Spleen (tissue), 11 donors: Measurements from ENCODE around the gene ZNF385B. TPM values are rescaled to one million over a fixed set of nuclear protein-coding genes. Genes with fewer than 3 reads are reported as not detected.

ENCODE experiments used
- DNase-seq: peaks from one replicate; pipeline ENCODE4 v3.0.0-alpha.2; 2020
- H3K27ac ChIP-seq, 8 donors: fragments of 200-600 bp; sonication (generic) in 7 of 8; 1 replicate in 4 of 8; 2 replicates in 4 of 8; pipeline versions ENCODE4 v1.5.0 to v1.8.0; 2016 to 2021; ENCODE audit warnings: inconsistent platforms in 4 of 8, mild to moderate bottlenecking in 4 of 8, moderate library complexity in 1 of 8
- H3K27me3 ChIP-seq, 7 donors: fragments of 200-600 bp; sonication (generic) in 6 of 7; replicated peaks in 1 of 7; 1 replicate in 4 of 7; 2 replicates in 3 of 7; pipeline versions ENCODE4 v1.5.0 to v1.8.0; 2016 to 2021; ENCODE audit warnings: inconsistent platforms in 3 of 7, mild to moderate bottlenecking in 1 of 7
- H3K36me3 ChIP-seq, 6 donors: fragments of 200-600 bp; sonication (generic) in 5 of 6; 1 replicate in 4 of 6; 2 replicates in 2 of 6; pipeline versions ENCODE4 v1.5.0 to v1.8.0; 2016 to 2021; ENCODE audit warnings: inconsistent platforms in 2 of 6
- H3K4me1 ChIP-seq, 6 donors: fragments of 200-600 bp; sonication (generic) in 5 of 6; 1 replicate in 3 of 6; 2 replicates in 3 of 6; pipeline versions ENCODE4 v1.5.0 to v1.8.0; 2016 to 2021; ENCODE audit warnings: inconsistent platforms in 3 of 6
- H3K4me3 ChIP-seq, 8 donors: fragments of 200-600 bp; sonication (generic) in 7 of 8; 1 replicate in 4 of 8; 2 replicates in 4 of 8; pipeline versions ENCODE4 v1.5.0 to v1.8.0; 2016 to 2021; ENCODE audit warnings: inconsistent platforms in 4 of 8, mild to moderate bottlenecking in 4 of 8, moderate library complexity in 2 of 8
- H3K9me3 ChIP-seq, 8 donors: fragments of 200-600 bp; sonication (generic) in 7 of 8; 1 replicate in 4 of 8; 2 replicates in 4 of 8; pipeline versions ENCODE4 v1.5.0 to v1.8.0; 2016 to 2021; ENCODE audit warnings: inconsistent platforms in 4 of 8
- CTCF ChIP-seq, 11 experiments: fragments of 200-600 bp in 7 of 11; fragments of 450-650 bp in 4 of 11; sonication (generic) in 4 of 11; IDR thresholded peaks in 8 of 11; conservative IDR thresholded peaks in 3 of 11; 1 replicate in 7 of 11; 2 replicates in 4 of 11; pipeline versions ENCODE4 v1.4.0 to v1.8.0; 2016 to 2021; ENCODE audit warnings: antibody characterized with exemption in 11 of 11, inconsistent platforms in 4 of 11, mild to moderate bottlenecking in 1 of 11
- POLR2A ChIP-seq, 3 donors: fragments of 450-650 bp; IDR thresholded peaks; one replicate each; pipeline ENCODE4 v1.5.1; 2017; ENCODE audit warnings: antibody characterized with exemption in 3 of 3, mild to moderate bottlenecking in 1 of 3
- POLR2AphosphoS5 ChIP-seq, 3 donors: sonication (generic); formaldehyde crosslinking; IDR thresholded peaks; one replicate each; pipeline ENCODE4 v1.5.1; 2017; ENCODE audit warnings: antibody characterized with exemption in 3 of 3
- WGBS, 5 donors: extraction: QIAGEN DNeasy Blood & Tissue Kit in 3 of 5; methylation state at CpG; one replicate each; pipeline versions ENCODE4 v1.1.5 to v1.1.7; 2013 to 2018; 5-methylcytosine and 5-hydroxymethylcytosine counted together
- intact Hi-C: fragments of 100-400 bp; cut with DNase I; formaldehyde crosslinking; loops from one replicate; pipeline ENCODE4 v1.15.0; 2023; ENCODE audit warnings: low total_unique reads
- polyA plus RNA-seq, 3 donors: library from polyadenylated mRNA; stranded (reverse); fragments of 200-250 nt; gene quantifications; one replicate each; pipeline ENCODE4 v1.2.1, GENCODE V29; 2013
- total RNA-seq, 7 donors: library from RNA; depleted of rRNA in 3 of 7; stranded (reverse); fragments of >200 nt in 3 of 7; fragmentation: NEBNext Ultra II Directional in 4 of 7; extraction: Animal tissue kit (Norgen Biotek cat#: 25700) in 4 of 7; gene quantifications; one replicate each; pipeline versions ENCODE4 v1.1.0 to v1.2.1, GENCODE V29; 2016 to 2021
- donor health status: healthy with polysubstance abuse.
- donor health status: DM: no; HTN: no; CAD: no; lungs with moderate emphysema.
- donor health status: DM: no; HTN: no; CAD: no.
- donor health status: Bipolar disorder and iron deficiency.
- donor health status: healthy.
- donor health status: DM: no; HTN: no; CAD: no.
- donor health status: DM: yes; HTN: yes; CAD: no.

Gene ZNF385B
- total and polyA plus RNA-seq, 10 donors = 0.03 to 4.3 (median 0.37) TPM; not detected in 3

- H3K4me1 ChIP-seq = no peaks in the 10 kb centered on the region
- intact Hi-C loops = no loop called here
- no peak overlapping the region for H3K4me3 ChIP-seq
- WGBS, 5 donors = 80 to 90% (median 85%) methylated on average over 3 of the region's 3 CpGs
- no peaks in the 10 kb centered on the region for H3K9me3 ChIP-seq
- no peaks in the 10 kb centered on the region for H3K36me3 ChIP-seq
- H3K27ac ChIP-seq = no peak overlapping the region
- TF ChIP-seq CTCF (IDR thresholded peaks at IDR 0.05 in 8 of 11, conservative IDR thresholded peaks at IDR 0.05 in 3 of 11) (no peak), POLR2AphosphoS5 (IDR thresholded peaks at IDR 0.05) (no peak), POLR2A (IDR thresholded peaks at IDR 0.05) (no peak)
- DNase-seq = no peak
- H3K27me3 ChIP-seq = no peaks in the 10 kb centered on the region
Measured at GRCh38 chr2:179593323-179593722, 268.1 kb downstream of the ZNF385B start.

GRCh38 chr2:179592167-179592936 lies 269.1 kb downstream of the ZNF385B start:
- no peaks in the 10 kb centered on the region for H3K4me1 ChIP-seq
- no peak overlapping the region for H3K27ac ChIP-seq
- no peak for DNase-seq
- no peaks in the 10 kb centered on the region for H3K36me3 ChIP-seq
- H3K27me3 ChIP-seq = no peaks in the 10 kb centered on the region
- H3K4me3 ChIP-seq = no peak overlapping the region
- intact Hi-C loops = no loop called here
- TF ChIP-seq CTCF (IDR thresholded peaks at IDR 0.05 in 8 of 11, conservative IDR thresholded peaks at IDR 0.05 in 3 of 11) (no peak), POLR2A (IDR thresholded peaks at IDR 0.05) (no peak), POLR2AphosphoS5 (IDR thresholded peaks at IDR 0.05) (no peak)
- WGBS, 5 donors = 76 to 84% (median 83%) methylated on average over 7 of the region's 7 CpGs
- no peaks in the 10 kb centered on the region for H3K9me3 ChIP-seq

DNA sequence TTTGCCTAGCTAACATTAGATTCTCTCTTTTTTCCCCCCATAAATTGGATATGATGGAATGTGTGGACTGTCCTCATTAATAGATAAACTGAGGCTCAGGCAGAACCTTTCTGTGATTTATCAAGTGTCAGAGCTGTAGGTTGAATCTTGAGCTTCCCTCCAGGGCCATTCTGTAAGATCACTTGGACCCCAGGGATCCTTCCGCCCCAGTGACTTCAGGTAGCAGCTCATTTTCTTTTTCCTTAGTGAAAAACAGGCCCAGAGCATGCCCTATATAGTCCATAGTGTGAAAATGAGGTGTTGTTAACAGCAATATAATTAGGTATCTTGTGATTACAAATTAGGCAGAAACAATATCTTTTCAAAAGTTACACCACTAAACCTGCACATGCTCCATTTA lies 269.7 kb downstream of the ZNF385B start:
- no peak for DNase-seq
- intact Hi-C loops = no loop called here

More for the DNA sequence above, 269.7 kb downstream of the ZNF385B start:
- Histone ChIP-seq H3K4me3 (no peak overlapping the region), H3K36me3 (no peaks in the 10 kb centered on the region), H3K27ac (no peak overlapping the region), H3K4me1 (no peaks in the 10 kb centered on the region), H3K27me3 (no peaks in the 10 kb centered on the region), H3K9me3 (no peaks in the 10 kb centered on the region)
- 82 to 91% (median 89%) methylated on average over 1 of the region's 1 CpG for WGBS, 5 donors
- TF ChIP-seq CTCF (IDR thresholded peaks at IDR 0.05 in 8 of 11, conservative IDR thresholded peaks at IDR 0.05 in 3 of 11) = no peak
- no peak for TF ChIP-seq POLR2AphosphoS5 (IDR thresholded peaks at IDR 0.05)
- TF ChIP-seq POLR2A (IDR thresholded peaks at IDR 0.05) = no peak
